ENCODE measurements around the gene TNFRSF14.

TNFRSF14 gene

GRCh38 chr1:2539312-2539907 is 16.8 kb upstream of the TNFRSF14 start:
- Histone ChIP-seq H3K27ac (ENCODE audit: low read depth, low read length) (no peak overlapping the region), H3K9me3 (ENCODE audit: control insufficient read depth, insufficient read depth, low read length) (no peaks in the 10 kb centered on the region), H3K79me2 (ENCODE audit: control insufficient read depth, low read length) (no peaks in the 10 kb centered on the region), H3K4me1 (ENCODE audit: control insufficient read depth, low read length) (no peaks in the 10 kb centered on the region), H3F3A (ENCODE audit: control insufficient read depth, insufficient read depth) (no peaks in the 10 kb centered on the region), H3K4me3 (ENCODE audit: low read length) (no peak overlapping the region), H3K36me3 (ENCODE audit: control insufficient read depth, low read length) (no peaks in the 10 kb centered on the region), H4K20me1 (ENCODE audit: control insufficient read depth, insufficient read depth, low read depth, low read length) (no peaks in the 10 kb centered on the region), H3K27me3 (ENCODE audit: control insufficient read depth, low read length) (peaks cover 27% of the 10 kb centered on the region), H3K4me2 (ENCODE audit: low read length) (no peak overlapping the region), H3K9me2 (replicated peaks; ENCODE audit: control insufficient read depth, low read length) (no peaks in the 10 kb centered on the region)
- TF ChIP-seq EZH2phosphoT487 (IDR thresholded peaks at IDR 0.05; ENCODE audit: borderline replicate concordance, low read length) (no peak), CTCF (IDR thresholded peaks at IDR 0.05; ENCODE audit: low read depth, low read length, poor library complexity, severe bottlenecking) (peak; percentile 57)

GRCh38 chr1:2540816-2541492 is 15.2 kb upstream of the TNFRSF14 start:
- Histone ChIP-seq H3K27ac (ENCODE audit: low read depth, low read length) (no peak overlapping the region), H3K79me2 (ENCODE audit: control insufficient read depth, low read length) (no peaks in the 10 kb centered on the region), H3F3A (ENCODE audit: control insufficient read depth, insufficient read depth) (no peaks in the 10 kb centered on the region), H3K36me3 (ENCODE audit: control insufficient read depth, low read length) (no peaks in the 10 kb centered on the region), H3K4me2 (ENCODE audit: low read length) (no peak overlapping the region), H3K27me3 (ENCODE audit: control insufficient read depth, low read length) (peaks cover 29% of the 10 kb centered on the region), H4K20me1 (ENCODE audit: control insufficient read depth, insufficient read depth, low read depth, low read length) (no peaks in the 10 kb centered on the region), H3K4me1 (ENCODE audit: control insufficient read depth, low read length) (peaks cover 4% of the 10 kb centered on the region), H3K9me3 (ENCODE audit: control insufficient read depth, insufficient read depth, low read length) (no peaks in the 10 kb centered on the region), H3K9me2 (replicated peaks; ENCODE audit: control insufficient read depth, low read length) (no peaks in the 10 kb centered on the region), H3K4me3 (ENCODE audit: low read length) (no peak overlapping the region)
- no peak for TF ChIP-seq CTCF (IDR thresholded peaks at IDR 0.05; ENCODE audit: low read depth, low read length, poor library complexity, severe bottlenecking)
- no peak for TF ChIP-seq EZH2phosphoT487 (IDR thresholded peaks at IDR 0.05; ENCODE audit: borderline replicate concordance, low read length)

GRCh38 chr1:2541619-2542245 is 14.4 kb upstream of the TNFRSF14 start:
- TF ChIP-seq CTCF (IDR thresholded peaks at IDR 0.05; ENCODE audit: low read depth, low read length, poor library complexity, severe bottlenecking) (no peak), EZH2phosphoT487 (IDR thresholded peaks at IDR 0.05; ENCODE audit: borderline replicate concordance, low read length) (no peak)
- Histone ChIP-seq H3K27me3 (ENCODE audit: control insufficient read depth, low read length) (peaks cover 29% of the 10 kb centered on the region), H3K79me2 (ENCODE audit: control insufficient read depth, low read length) (no peaks in the 10 kb centered on the region), H3K4me3 (ENCODE audit: low read length) (no peak overlapping the region), H3F3A (ENCODE audit: control insufficient read depth, insufficient read depth) (no peaks in the 10 kb centered on the region), H4K20me1 (ENCODE audit: control insufficient read depth, insufficient read depth, low read depth, low read length) (no peaks in the 10 kb centered on the region), H3K9me2 (replicated peaks; ENCODE audit: control insufficient read depth, low read length) (no peaks in the 10 kb centered on the region), H3K36me3 (ENCODE audit: control insufficient read depth, low read length) (no peaks in the 10 kb centered on the region), H3K4me1 (ENCODE audit: control insufficient read depth, low read length) (peaks cover 9% of the 10 kb centered on the region), H3K9me3 (ENCODE audit: control insufficient read depth, insufficient read depth, low read length) (no peaks in the 10 kb centered on the region), H3K4me2 (ENCODE audit: low read length) (no peak overlapping the region), H3K27ac (ENCODE audit: low read depth, low read length) (no peak overlapping the region)

Data from DOHH2 (cell line).